GM21526 (cell line): Measurements from ENCODE around the gene TNMD.
A peak's percentile ranks its signal among the peaks of the same experiment; 100 is the strongest.
"Not testable (repeated sequence)": the region's sequence is repeated elsewhere in the genome, so short reads cannot be mapped to it uniquely, and the experiment has no call there.

Experiments
- ATAC-seq: cut with Tn5 transposase; IDR thresholded peaks from one replicate; pipeline ENCODE4 v1.9.1; 2021; ENCODE audit warnings: moderate library complexity; ENCODE audit not compliant: unreplicated experiment, low FRiP score

The TNMD gene

DNA sequence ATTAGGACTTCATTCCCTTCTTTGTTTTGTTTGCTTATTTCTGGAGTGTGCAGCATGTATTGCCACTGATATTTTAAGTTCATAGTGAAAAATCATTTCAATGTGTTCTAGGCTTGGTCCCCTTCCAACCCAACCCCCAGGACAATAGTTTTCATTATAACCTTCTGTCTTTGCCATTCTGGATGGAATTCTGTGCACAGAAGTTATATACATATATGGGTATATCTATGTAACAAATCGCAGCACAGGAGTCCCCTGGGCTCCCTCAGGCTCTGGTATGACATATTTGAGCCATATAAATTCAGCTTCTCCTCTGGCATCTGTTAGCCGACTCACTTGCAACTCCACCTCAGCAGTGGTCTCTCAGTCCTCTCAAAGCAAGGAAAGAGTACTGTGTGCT is at the start of gene TNMD:
Gene TNMD (plus strand): TSS at position 326 of the 400 bp plus-strand sequence. CDS start 83 bp downstream, outside the sequence.
- no peak for ATAC-seq

DNA sequence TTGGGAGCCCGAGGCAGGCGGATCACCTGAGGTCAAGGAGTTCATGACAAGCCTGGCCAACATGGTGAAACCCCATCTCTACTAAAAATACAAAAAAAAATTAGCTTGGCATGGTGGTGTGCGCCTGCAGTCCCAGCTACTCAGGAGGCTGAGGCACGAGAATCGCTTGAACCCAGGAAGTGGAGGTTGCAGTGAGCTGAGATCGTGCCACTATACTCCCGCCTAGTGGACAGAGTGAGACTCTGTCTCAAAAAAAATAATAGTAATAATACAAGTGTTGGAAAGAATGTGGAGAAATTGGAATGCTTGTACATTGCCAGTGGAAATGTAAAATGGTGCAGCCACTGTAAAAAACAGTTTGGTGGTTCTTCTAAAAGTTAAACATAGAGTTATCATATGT is 19.2 kb upstream of the TNMD start:
- ATAC-seq: not testable (repeated sequence)

DNA sequence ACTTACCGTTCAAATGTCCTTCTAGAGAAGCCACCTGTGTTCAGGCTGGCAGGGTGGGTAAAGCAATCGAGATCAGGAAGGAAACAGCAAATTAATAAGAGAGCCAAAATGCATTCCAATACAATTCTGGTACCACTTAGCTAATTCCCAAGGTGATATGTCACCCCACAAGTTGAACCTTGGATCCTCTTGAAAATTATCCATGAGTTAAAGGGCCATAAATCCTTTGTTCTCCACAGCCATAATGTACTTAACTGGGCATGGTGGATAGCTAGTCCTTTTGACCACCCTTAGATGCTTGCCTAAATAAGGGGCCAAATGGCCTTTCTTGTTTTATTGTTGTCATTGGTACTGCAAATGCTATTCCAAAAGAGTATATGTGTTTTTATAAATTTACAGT is 2.0 kb downstream of the TNMD start:
- no peak for ATAC-seq

DNA sequence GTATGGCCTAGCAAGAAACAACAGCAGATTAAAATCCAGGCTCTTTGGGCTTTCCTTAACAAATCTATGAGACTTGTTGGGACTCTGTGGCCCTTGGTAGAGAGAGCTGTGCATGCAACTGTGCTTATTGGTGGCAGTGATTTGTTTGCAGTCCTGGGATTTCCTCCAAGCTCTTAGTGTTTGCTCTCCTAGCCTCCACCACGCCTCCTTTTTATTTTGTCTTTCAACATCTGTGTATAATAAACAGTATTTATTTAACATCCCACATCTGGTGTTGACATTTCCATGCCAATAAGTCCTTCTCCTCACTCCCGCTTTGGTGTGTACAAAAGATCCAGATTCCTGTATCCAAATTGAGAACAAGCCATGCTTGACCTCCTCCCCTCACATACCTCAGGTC is 3.1 kb downstream of the TNMD start:
- no peak for ATAC-seq

DNA sequence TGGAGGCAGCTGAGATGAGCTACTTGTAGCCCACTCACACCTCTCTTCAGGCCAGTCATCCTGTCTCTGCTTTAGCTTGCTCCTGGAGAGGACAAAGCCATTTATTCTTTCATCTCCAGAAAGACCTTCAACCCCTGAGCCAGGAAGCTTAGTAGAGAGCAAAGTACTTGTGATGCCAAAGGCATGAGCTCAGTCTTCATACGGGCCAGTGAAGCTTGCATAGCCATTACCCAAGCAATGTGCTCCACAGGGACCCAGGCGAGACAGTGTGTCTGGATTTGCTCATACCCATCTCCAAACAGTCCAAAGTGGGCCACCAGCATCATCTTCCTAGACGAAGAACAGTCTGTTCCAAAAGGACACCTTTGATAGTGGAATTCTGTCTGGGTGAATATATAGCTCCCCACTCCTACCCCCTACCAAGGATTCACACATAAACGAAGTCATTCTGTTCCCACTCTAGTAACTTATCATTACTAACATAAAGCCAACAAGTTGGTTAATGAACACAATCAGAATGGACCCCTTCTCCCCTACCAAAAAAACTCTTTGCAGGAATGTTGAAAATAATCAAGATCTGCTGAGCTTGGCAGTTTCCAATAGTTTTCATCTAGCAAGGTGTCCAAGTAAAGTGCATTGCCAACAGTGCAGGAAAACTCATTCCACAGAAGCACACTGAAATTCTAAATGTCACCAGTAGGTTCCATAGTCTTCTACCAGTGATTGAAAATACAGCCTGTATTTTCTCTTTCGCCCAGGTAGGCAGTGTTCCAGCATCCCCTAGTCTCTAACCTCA is 6.7 kb downstream of the TNMD start:
- no peak for ATAC-seq

DNA sequence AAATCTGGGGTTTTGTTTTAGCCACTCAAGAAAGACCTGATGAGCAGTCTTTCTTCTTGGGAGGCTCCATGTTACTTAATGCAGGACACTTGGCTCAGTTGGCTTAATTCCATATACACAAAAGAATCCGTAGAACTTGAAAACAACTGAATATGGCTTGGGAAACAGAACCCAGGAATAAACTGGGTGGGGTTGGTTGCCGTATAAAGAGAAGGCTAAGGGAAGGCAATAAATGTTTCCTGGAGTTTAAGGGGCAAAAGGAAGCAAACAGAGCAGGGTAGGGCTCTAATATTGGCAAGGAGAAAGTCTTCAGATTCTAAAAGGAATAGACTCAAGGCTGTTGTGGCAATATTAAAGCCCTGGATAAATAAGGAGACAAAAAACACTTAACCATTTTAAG is 8.4 kb downstream of the TNMD start:
- ATAC-seq: no peak

DNA sequence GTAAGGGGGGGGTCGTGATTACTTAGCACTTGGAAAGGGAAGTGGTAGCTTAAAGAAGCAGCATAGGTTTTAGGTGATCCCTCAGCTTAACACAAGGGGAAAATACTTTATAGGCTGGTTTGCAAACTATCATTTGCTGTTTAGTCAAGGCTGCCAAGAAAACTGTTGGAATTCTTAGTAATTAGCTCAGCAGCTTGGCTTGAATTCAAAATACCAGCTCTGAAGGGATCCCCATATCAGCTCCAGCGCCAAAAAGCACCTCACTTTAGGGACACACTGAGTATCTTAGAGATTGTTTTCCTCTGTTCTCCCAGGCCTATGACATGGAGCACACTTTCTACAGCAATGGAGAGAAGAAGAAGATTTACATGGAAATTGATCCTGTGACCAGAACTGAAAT is 8.8 kb downstream of the TNMD start:
- no peak for ATAC-seq

DNA sequence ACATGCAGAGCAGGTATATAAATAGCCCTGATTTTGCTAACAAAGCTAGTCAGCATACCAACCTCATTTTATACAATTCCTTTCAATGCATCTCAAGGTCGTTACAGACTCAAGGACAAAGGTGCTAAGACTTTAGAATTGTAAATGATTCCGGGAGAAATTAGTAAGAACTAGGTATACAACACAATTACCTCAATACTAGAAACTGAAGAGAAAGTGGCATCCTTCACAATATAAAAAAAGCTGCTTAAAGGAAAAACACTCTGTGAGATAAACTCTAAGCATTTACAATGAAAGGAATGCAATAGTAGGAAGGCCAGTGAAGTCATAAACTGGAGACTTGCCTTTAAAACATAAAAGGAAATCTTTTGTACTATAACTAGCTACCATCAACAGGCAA is 11.9 kb downstream of the TNMD start:
- no peak for ATAC-seq

DNA sequence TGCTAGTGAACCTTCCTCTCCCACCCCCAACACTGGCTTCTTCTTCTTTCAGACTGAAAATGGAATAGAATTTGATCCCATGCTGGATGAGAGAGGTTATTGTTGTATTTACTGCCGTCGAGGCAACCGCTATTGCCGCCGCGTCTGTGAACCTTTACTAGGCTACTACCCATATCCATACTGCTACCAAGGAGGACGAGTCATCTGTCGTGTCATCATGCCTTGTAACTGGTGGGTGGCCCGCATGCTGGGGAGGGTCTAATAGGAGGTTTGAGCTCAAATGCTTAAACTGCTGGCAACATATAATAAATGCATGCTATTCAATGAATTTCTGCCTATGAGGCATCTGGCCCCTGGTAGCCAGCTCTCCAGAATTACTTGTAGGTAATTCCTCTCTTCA is 14.7 kb downstream of the TNMD start:
- ATAC-seq: no peak

DNA sequence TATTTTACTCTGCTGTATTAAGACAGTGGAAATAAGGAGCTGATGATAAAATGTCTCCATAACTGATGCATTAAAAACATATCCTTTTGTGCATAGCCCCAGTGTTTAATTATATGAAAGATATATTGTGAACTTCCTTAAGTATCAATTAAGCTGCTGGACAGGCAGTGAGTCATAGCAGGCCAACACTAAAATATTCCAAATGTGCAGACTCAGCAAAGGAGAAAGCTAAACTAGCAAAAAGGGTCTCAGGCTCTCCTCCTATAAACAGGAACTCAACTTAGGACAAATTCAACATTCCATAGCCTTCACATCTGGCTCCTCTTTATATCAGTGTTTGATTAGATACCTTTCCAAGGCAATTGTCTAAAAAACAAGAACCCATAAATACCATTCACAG is 15.6 kb downstream of the TNMD start:
- no peak for ATAC-seq

DNA sequence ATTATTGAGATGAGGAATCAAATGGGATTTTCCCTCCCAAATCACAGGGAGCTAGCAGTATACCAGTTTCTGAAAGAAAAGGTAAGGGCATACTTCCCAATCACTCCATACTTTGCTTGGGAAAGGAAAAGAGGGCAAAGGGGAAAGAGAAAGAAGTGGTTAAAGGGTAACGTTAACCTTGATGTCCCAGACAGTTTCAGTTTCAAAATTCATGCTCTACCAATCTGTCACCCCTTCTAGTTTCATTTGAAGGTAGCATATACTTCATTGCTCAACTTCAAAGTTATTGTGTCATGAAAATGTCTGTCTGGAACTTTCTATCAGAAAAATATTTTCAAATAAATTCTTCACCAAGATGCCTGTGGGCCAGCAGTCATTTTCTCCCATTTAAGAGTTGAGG is 16.0 kb downstream of the TNMD start:
- ATAC-seq: no peak

DNA sequence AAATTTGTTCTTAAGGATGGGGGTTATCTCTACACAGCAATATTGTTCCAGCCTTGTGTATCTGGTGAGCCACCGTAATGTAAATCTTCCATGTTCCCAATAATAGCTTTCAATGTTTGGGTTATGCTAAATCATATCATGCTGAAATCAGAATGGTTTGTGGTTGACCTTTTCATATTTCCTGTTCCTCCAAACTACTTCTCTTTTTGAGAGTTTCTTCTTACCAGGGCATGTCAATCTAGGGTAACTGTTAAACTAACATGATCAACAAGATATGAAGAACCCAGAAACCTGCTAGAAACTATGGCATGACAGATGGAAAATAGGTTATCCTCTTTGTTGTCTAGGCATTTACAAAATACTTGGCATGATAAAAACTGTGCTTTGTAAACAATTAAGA is 22.0 kb downstream of the TNMD start:
- no peak for ATAC-seq

DNA sequence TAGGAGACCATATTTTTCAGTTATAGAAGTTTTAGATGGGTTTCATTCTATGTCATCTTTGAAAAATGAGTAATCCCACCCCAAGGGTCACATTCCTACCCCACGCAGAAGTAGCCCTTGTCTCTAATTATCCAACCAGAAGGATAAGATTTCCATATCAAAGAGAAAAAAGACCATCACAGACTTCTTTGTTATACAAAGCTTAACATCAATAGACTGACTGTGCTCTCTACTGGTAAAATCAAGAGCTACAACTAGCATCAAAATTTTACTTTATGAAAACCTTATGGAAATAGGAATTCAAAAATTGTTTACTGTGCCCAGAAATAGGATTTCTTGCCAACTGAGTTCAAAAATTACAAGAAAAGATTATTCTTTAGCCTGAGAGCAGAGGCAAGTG is 24.9 kb downstream of the TNMD start:
- ATAC-seq: no peak

DNA sequence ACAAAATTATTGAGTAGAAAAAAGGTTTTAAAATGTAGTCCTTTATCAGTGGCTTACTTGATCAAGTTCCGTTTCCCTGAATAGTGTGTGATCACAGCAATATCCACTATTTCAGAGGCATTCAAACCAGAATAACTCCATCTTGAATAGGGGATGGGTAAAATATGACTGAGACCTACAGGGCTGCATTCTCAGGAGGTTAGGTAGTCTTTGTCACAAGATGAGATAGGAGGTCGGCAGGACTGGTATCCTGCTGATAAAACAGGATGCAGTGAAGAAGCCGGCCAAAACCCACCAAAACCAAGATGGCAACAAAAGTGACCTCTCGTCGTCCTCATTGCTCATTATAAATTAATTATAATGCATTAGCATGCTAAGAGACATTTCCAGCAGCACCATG is 27.2 kb downstream of the TNMD start:
- no peak for ATAC-seq

DNA sequence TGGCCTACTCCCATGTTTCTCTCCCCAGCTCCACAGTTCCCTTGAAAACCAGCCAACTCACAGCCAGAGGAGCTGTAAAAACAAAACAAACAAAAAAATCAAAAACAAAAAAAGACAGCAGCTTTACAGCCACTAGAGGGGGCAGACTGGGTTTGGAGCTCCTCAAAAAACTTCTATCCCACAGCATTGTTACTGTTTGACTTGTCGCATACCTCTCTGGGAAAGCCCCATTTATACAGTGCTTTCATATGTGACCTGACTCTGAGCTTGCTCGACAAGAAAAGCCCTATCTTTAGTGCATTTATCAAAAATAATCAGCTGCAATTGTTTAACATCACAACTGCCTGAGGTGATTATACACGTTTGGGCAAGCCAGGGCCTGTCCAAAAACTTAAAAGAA is 30.3 kb downstream of the TNMD start:
- peak; percentile 98 for ATAC-seq

DNA sequence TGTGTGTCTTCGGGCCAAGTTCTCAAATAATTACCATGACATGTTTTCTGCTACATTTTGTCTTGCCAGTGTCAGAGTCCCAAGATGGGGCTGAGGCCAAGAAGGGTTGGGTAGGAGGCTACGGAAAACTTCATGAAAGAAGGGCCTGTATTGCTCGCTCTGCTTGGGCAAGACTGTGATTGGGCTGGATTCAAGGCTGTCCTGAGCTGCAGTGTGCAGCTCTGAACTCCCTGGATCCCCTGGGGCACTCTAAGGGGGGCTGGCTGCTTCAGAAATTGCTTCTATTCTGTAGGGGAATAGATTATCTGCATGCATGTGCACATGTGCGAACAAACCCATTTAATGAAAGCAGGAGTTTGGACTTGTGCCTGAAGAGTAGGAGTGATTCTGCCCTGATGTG is 38.3 kb downstream of the TNMD start:
- no peak for ATAC-seq

DNA sequence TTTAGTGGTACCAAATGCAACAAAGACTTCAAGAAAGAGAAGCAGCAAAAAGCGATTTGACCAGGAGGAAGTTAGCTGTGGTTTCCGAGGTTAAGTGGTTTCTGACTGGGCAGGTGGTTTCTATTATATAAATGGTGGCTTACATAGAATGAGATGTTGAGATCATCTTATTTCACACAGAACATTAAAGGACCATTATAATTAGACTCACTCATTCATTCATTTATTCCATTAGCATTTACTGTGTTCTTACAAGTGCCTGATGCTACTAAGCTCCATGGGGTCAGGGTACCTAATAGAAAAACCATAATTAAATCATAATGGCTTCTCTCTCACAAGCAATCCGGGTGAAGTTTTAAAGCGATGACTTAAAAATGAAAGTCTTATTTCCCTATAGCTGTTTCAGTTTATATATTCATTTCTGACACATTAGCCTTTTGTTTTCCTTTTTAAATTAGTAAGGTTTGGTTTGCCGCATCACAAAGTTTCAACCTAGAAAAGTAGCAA is 41.3 kb downstream of the TNMD start:
- ATAC-seq: peak; percentile 96

DNA sequence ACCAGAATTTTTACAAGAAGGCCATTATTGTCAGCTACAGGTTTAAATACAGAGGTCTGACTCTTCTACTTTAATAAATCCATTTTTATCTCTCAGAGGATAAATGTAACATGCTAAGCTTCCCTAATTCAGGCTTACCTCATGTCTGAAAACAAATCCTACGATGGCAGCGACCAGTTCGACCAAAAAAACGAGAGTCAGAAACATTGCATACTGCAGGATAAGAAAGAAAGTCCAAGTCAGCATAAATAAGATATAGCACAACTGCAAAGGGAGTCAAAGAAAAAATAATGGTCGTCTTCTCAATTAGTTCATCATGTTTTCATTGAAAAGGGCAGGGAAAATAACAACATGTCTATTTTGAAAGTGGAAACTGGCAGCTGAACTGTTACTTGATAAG is 50.3 kb downstream of the TNMD start:
- no peak for ATAC-seq

DNA sequence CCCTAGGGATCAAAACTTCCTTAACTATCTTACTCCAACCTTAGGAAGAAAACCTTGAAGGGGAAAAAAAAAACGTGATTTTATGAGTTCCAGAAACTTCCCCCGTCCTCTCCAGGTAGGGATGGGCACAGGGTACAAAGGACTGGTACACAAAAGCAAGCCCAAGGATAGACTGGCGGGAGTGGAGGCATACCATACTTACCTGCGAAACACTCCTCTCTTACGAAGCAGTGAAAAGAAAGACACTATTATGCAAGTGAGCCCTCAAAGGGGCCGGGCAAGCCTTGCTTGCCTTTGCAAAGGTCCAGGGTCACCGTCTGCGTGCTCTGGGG is 51.2 kb downstream of the TNMD start:
- no peak for ATAC-seq

DNA sequence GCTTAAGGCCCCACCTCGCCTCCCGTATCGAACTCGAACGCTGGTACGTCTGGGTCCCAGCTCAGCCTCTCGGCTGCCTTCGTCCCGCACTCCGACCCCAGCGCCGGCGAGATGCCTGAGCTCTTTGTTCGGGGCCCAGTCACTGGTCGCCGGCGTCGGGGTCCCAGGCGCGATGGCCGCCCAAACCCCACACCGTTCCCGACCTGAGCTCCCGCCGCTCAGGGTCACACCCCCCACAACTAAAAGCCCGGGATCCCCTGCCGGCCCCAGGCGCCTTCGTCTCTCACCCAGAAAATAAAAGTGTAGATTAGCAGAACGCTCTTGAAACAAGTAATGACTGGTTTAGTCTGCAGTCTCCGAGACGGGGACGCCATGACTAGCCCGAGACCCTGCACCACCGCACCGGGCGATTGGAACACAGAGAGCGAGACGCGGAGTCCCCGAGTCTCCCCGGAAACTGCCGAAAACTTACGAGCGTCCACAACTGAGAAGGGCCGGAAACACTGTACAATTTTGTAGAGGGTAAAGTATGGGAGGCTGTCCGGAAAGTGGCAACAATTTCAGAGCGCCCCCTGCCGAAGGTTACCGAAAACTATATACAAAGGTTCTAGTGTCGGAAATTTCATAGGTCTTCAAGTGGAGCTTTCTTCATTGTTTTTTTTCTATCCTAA is 51.7 kb downstream of the TNMD start, which contains the start of gene TSPAN6:
Gene TSPAN6 (minus strand): TSS at position 486 of the 671 bp plus-strand sequence. CDS start 112 bp downstream, at position 374.
- peak; percentile 58 for ATAC-seq

DNA sequence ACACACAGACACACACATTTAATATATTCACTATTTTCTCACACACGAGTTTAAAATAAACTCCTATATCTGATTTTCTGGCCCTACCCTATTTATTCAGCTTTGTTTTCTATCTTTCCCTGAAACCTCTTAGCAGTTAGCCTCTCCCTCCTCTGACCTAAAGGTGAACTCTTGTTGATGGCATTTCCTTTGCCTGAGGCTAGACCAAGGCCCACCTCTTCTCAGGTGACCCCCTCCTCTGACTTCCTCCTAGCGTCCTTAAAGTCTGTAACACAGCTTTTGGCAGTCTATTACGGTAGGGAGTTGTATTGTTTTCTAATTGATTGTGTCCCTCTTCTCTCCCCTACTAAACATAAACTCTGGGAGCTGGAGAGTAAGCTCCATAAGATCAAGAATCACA is 57.6 kb downstream of the TNMD start:
- ATAC-seq: no peak

DNA sequence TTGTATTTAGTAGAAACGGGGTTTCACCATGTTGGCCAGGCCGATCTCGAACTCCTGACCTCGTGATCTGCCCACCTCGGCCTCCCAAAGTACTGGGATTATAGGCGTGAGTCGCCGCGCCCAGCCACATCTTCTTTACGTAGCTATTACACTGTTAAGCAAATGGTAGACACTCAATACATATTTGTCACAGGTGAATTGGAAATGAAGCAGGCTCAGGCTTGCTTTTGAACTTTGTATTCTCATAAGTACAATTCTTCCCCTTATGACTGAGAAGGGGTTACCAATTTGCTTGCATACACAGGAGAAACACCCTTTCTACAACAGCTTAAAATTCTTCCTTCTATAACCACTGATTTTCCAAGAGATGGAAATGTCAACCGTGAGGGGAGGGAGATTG is 58.5 kb downstream of the TNMD start:
- ATAC-seq: no peak
